ENCODE measurements around the gene PTGDS.

GRCh38 chr9:136969150-136969549 lies 8.2 kb upstream of the PTGDS start:
- TF ChIP-seq TSHZ2 (CRISPR knock-in tag; IDR thresholded peaks at IDR 0.05) = no peak
- TF ChIP-seq ZNF8 (CRISPR knock-in tag; IDR thresholded peaks at IDR 0.05) = no peak
- TF ChIP-seq PATZ1 (CRISPR knock-in tag; IDR thresholded peaks at IDR 0.05; ENCODE audit: borderline replicate concordance) = no peak
- TF ChIP-seq BACH2 (CRISPR knock-in tag; IDR thresholded peaks at IDR 0.05; ENCODE audit: borderline replicate concordance) = no peak
- no peak for TF ChIP-seq GLIS3 (CRISPR knock-in tag; IDR thresholded peaks at IDR 0.05)
- TF ChIP-seq OSR1 (CRISPR knock-in tag; IDR thresholded peaks at IDR 0.05) = no peak
- no peak for TF ChIP-seq RARB (CRISPR knock-in tag; IDR thresholded peaks at IDR 0.05)
- no peak for TF ChIP-seq ZFP3 (CRISPR knock-in tag; IDR thresholded peaks at IDR 0.05)
- TF ChIP-seq TCF4 (CRISPR knock-in tag; IDR thresholded peaks at IDR 0.05; ENCODE audit: borderline replicate concordance) = no peak
- no peak for TF ChIP-seq CSDC2 (CRISPR knock-in tag; IDR thresholded peaks at IDR 0.05)
- TF ChIP-seq SNAI2 (CRISPR knock-in tag; IDR thresholded peaks at IDR 0.05) = no peak

Data from SK-N-SH treated with all-trans-retinoic acid at 6 μM for 48 hours (cell line).